A549 treated with Hydrocortisone at 1 μM for 4 hours (cell line): ENCODE results near the gene OPN1MW3. TPM values are rescaled to one million over a fixed set of nuclear protein-coding genes. Genes with fewer than 3 reads are reported as not detected.

ENCODE experiments used
- total RNA-seq: library from RNA; stranded (reverse); fragments of 200-300 nt; extraction: Qiagen RNA extraction; gene quantifications from 5 replicates; pipeline ENCODE4 v1.2.3, GENCODE V29; 2022

Gene OPN1MW3
- not detected in 5 replicates for total RNA-seq

DNA sequence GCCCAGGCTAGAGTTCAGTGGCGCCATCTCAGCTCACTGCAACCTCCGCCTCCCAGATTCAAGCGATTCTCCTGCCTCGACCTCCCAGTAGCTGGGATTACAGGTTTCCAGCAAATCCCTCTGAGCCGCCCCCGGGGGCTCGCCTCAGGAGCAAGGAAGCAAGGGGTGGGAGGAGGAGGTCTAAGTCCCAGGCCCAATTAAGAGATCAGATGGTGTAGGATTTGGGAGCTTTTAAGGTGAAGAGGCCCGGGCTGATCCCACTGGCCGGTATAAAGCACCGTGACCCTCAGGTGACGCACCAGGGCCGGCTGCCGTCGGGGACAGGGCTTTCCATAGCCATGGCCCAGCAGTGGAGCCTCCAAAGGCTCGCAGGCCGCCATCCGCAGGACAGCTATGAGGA is at the start of gene OPN1MW3:
Gene OPN1MW3 (plus strand): TSS at position 301 of the 400 bp plus-strand sequence. CDS start 38 bp downstream, at position 339.

DNA sequence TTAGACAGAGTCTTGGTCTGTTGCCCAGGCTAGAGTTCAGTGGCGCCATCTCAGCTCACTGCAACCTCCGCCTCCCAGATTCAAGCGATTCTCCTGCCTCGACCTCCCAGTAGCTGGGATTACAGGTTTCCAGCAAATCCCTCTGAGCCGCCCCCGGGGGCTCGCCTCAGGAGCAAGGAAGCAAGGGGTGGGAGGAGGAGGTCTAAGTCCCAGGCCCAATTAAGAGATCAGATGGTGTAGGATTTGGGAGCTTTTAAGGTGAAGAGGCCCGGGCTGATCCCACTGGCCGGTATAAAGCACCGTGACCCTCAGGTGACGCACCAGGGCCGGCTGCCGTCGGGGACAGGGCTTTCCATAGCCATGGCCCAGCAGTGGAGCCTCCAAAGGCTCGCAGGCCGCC is 37.9 kb upstream of the OPN1MW3 start, which contains the start of gene OPN1MW2:
Gene OPN1MW2 (plus strand): TSS at position 301 of the 400 bp plus-strand sequence. CDS start 60 bp downstream, at position 361.

DNA sequence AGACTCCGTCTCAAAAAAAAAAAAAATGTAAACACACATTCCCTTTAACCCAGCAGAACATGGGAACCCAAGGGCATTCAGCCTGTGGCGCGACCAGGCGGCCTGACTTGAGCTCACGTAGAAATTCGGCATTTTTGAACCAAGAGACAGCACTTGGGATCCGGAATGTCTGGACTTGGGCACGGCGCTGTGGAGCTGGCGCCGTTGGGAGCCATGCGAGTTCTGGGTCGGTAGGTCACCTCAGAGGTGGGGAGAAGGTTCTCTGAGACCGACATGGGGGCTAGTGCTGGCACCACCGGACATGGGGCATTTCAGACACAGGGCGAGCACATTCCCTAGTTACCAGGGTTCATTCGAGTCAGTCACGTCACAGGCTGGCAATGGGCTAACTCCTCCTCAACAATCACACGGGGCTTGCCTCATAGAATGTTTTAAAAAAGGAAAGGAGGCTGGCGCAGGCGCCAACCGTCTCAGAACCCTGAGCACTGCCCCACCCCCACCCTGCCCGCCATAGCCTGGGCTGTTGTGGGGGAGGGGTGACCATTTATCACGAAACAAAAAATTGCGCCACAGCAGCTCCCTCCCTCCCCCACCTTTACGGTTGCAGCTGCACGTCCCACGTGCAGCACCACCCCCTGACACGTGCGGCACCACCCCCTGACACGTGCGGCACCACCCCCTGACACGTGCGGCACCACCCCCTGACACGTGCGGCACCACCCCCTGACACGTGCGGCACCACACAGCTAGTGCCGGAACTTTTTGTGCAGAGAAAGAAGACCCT is 37.6 kb downstream of the OPN1MW3 start, which contains the start of gene TEX28:
Gene TEX28 (minus strand): TSS at position 334 of the 784 bp plus-strand sequence. CDS start 3,007 bp downstream, outside the sequence.

DNA sequence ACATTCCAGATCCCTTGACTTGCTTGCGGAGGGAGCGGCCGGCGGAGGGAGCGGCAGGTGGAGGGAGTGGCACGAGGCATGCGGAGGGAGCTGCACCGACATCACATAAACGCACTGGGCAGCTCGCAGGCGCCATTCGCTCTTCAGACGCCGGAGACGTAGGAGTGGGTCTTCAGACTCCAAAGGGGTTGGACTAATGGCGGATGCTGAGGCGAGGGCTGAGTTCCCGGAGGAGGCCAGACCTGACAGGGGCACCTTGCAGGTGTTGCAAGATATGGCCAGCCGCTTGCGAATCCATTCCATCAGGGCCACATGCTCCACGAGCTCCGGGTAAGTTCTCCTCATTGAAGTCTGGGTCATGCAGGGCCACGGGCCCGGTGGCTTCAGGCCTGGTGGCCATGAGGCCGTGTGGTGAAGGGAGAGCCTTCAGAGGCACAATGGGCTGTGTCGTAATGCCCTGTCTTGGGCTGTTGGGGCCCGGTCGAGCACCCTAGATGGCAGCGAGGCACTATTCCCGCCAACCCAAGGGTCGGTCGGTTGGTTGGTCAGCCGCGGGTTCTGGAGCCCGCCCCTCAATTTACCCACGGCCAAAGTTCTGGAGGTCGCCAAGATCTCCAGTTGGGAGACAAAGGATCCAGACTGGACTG is 38.4 kb downstream of the OPN1MW3 start, which contains the start of gene TKTL1:
Gene TKTL1 (plus strand): TSS at position 132 of the 647 bp plus-strand sequence. CDS start 65 bp downstream, at position 197.

Other genes with a start within 250 kb of the OPN1MW3 start
- 201 to 219 TPM (median 215 TPM) in 5 replicates for gene IRAK1, start 237.7 kb upstream of the OPN1MW3 start, total RNA-seq
- gene MECP2, start 159.9 kb upstream of the OPN1MW3 start, total RNA-seq, result 18.5 to 21.0 TPM (median 19.3 TPM) in 5 replicates
- not detected in 5 replicates for gene OPN1LW, start 113.3 kb upstream of the OPN1MW3 start, total RNA-seq
- not detected in 5 replicates for gene OPN1MW, start 75.0 kb upstream of the OPN1MW3 start, total RNA-seq
- gene OPN1MW2, start 37.8 kb upstream of the OPN1MW3 start, total RNA-seq, result not detected in 5 replicates
- gene TEX28, start 37.5 kb downstream of the OPN1MW3 start, total RNA-seq, result not detected in 5 replicates
- 0.05 to 0.14 TPM (median 0.07 TPM) in 3 of 5 replicates, not detected in the others for gene TKTL1, start 38.2 kb downstream of the OPN1MW3 start, total RNA-seq
- 1,461 to 1,661 TPM (median 1,622 TPM) in 5 replicates for gene FLNA, start 117.1 kb downstream of the OPN1MW3 start, total RNA-seq
- gene EMD, start 121.7 kb downstream of the OPN1MW3 start, total RNA-seq, result 129 to 161 TPM (median 153 TPM) in 5 replicates
- 5,312 to 5,581 TPM (median 5,559 TPM) in 5 replicates for gene RPL10, start 140.8 kb downstream of the OPN1MW3 start, total RNA-seq
- 27.2 to 31.3 TPM (median 29.9 TPM) in 5 replicates for gene DNASE1L1, start 151.7 kb downstream of the OPN1MW3 start, total RNA-seq
- 33.5 to 40.1 TPM (median 36.8 TPM) in 5 replicates for gene TAFAZZIN, start 154.0 kb downstream of the OPN1MW3 start, total RNA-seq
- gene ATP6AP1, start 171.1 kb downstream of the OPN1MW3 start, total RNA-seq, result 88.4 to 107 TPM (median 105 TPM) in 5 replicates
- 91.4 to 124 TPM (median 104 TPM) in 5 replicates for gene GDI1, start 179.6 kb downstream of the OPN1MW3 start, total RNA-seq
- 99.8 to 121 TPM (median 111 TPM) in 5 replicates for gene FAM50A, start 186.6 kb downstream of the OPN1MW3 start, total RNA-seq
- gene PLXNA3, start 200.7 kb downstream of the OPN1MW3 start, total RNA-seq, result 11.0 to 17.8 TPM (median 13.9 TPM) in 5 replicates
- 36.3 to 74.0 TPM (median 65.8 TPM) in 5 replicates for gene LAGE3, start 221.7 kb downstream of the OPN1MW3 start, total RNA-seq
- gene UBL4A, start 229.0 kb downstream of the OPN1MW3 start, total RNA-seq, result 67.1 to 73.0 TPM (median 69.5 TPM) in 5 replicates
- gene SLC10A3, start 233.0 kb downstream of the OPN1MW3 start, total RNA-seq, result 38.5 to 42.9 TPM (median 39.7 TPM) in 5 replicates